CD4-positive, alpha-beta T cell treated with Interleukin-15 for 4 hours (primary cell): ENCODE data around the gene RABGEF1.
"Not testable (repeated sequence)": the region's sequence is repeated elsewhere in the genome, so short reads cannot be mapped to it uniquely, and the experiment has no call there.

ENCODE experiments used
- DNase-seq: peaks from one replicate; pipeline ENCODE4 v3.0.0-alpha.2; 2020; ENCODE audit warnings: low spot score

Gene RABGEF1

GRCh38 chr7:66815186-66815875, 74.8 kb downstream of the RABGEF1 start:
- DNase-seq = not testable (repeated sequence)

- DNase-seq = no peak
Measured at GRCh38 chr7:66815951-66816350, 75.4 kb downstream of the RABGEF1 start.

GRCh38 chr7:66816658-66817057, 76.1 kb downstream of the RABGEF1 start:
- DNase-seq = not testable (repeated sequence)

- DNase-seq = not testable (repeated sequence)
Measured at GRCh38 chr7:66817208-66817795, 76.8 kb downstream of the RABGEF1 start.

- not testable (repeated sequence) for DNase-seq
Measured at GRCh38 chr7:66817956-66818355, 77.4 kb downstream of the RABGEF1 start.

GRCh38 chr7:66824041-66824440, 83.5 kb downstream of the RABGEF1 start:
- DNase-seq = no peak

GRCh38 chr7:66825538-66825937, 85.0 kb downstream of the RABGEF1 start:
- DNase-seq = not testable (repeated sequence)

- no peak for DNase-seq
Measured at GRCh38 chr7:66826649-66827048, 86.1 kb downstream of the RABGEF1 start.

- DNase-seq = not testable (repeated sequence)
Measured at GRCh38 chr7:66830976-66831375, 90.4 kb downstream of the RABGEF1 start.

- DNase-seq = no peak
Measured at GRCh38 chr7:66832531-66833351, 92.2 kb downstream of the RABGEF1 start.

GRCh38 chr7:66837007-66837406, 96.5 kb downstream of the RABGEF1 start:
- DNase-seq = no peak

GRCh38 chr7:66837661-66838060, 97.1 kb downstream of the RABGEF1 start:
- no peak for DNase-seq

GRCh38 chr7:66839814-66840213, 99.3 kb downstream of the RABGEF1 start:
- no peak for DNase-seq

- DNase-seq = no peak
Measured at GRCh38 chr7:66840316-66840715, 99.8 kb downstream of the RABGEF1 start.

- DNase-seq = no peak
Measured at GRCh38 chr7:66841898-66842297, 101.4 kb downstream of the RABGEF1 start.

- not testable (repeated sequence) for DNase-seq
Measured at GRCh38 chr7:66843492-66843891, 103.0 kb downstream of the RABGEF1 start.

- peak; percentile 99 for DNase-seq
Measured at GRCh38 chr7:66844552-66845378, 104.2 kb downstream of the RABGEF1 start.

- no peak for DNase-seq
Measured at GRCh38 chr7:66845379-66846095, 105.0 kb downstream of the RABGEF1 start.

GRCh38 chr7:66846096-66846445, 105.5 kb downstream of the RABGEF1 start:
- DNase-seq = not testable (repeated sequence)

GRCh38 chr7:66847523-66847855, 107.0 kb downstream of the RABGEF1 start:
- DNase-seq = not testable (repeated sequence)
